DOHH2 (cell line): ENCODE data around the gene RETREG1.

Experiments
- H3F3A ChIP-seq: fragments of 200-600 bp; sonication (generic), shearing (Covaris generic); 2 replicates; pipeline ENCODE4 v1.6.0; 2016; ENCODE audit warnings: antibody characterized with exemption, mild to moderate bottlenecking; ENCODE audit not compliant: control insufficient read depth, insufficient read depth
- H3K27ac ChIP-seq: fragments of 200-600 bp; sonication (generic); 2 replicates; pipeline ENCODE4 v1.5.1; 2014; ENCODE audit warnings: low read depth, mild to moderate bottlenecking, low read length, moderate library complexity
- H3K27me3 ChIP-seq: fragments of 200-600 bp; sonication (generic); 2 replicates; pipeline ENCODE4 v1.6.1; 2014; ENCODE audit warnings: mild to moderate bottlenecking, low read length, mixed read lengths; ENCODE audit not compliant: control insufficient read depth
- H3K36me3 ChIP-seq: fragments of 200-600 bp; sonication (generic); 2 replicates; pipeline ENCODE4 v1.6.1; 2014; ENCODE audit warnings: mild to moderate bottlenecking, low read length, moderate library complexity, mixed read lengths; ENCODE audit not compliant: control insufficient read depth
- H3K4me1 ChIP-seq: fragments of 200-600 bp; sonication (generic); 2 replicates; pipeline ENCODE4 v1.6.1; 2014; ENCODE audit warnings: mild to moderate bottlenecking, low read length, mixed read lengths; ENCODE audit not compliant: control insufficient read depth
- H3K4me2 ChIP-seq: fragments of 200-600 bp; sonication (generic); 2 replicates; pipeline ENCODE4 v1.6.0; 2014; ENCODE audit warnings: mild to moderate bottlenecking, low read length, moderate library complexity
- H3K4me3 ChIP-seq: fragments of 200-600 bp; sonication (generic); 2 replicates; pipeline ENCODE4 v1.5.1; 2014; ENCODE audit warnings: mild to moderate bottlenecking, low read length, mixed read lengths
- H3K79me2 ChIP-seq: fragments of 200-600 bp; sonication (generic); 2 replicates; pipeline ENCODE4 v1.6.1; 2014; ENCODE audit warnings: mild to moderate bottlenecking, low read length, mixed read lengths; ENCODE audit not compliant: control insufficient read depth
- H3K9me2 ChIP-seq: fragments of 200-600 bp; sonication (generic); replicated peaks from 2 replicates; pipeline ENCODE4 v1.6.1; 2014; ENCODE audit warnings: mild to moderate bottlenecking, low read length, mixed read lengths; ENCODE audit not compliant: control insufficient read depth
- H3K9me3 ChIP-seq: fragments of 200-600 bp; sonication (generic); 2 replicates; pipeline ENCODE4 v1.6.1; 2014; ENCODE audit warnings: antibody characterized with exemption, low read length, mixed read lengths; ENCODE audit not compliant: control insufficient read depth, insufficient read depth
- H4K20me1 ChIP-seq: fragments of 200-600 bp; sonication (generic); 2 replicates; pipeline ENCODE4 v1.6.0; 2014; ENCODE audit warnings: low read depth, mild to moderate bottlenecking, antibody characterized with exemption, low read length, moderate library complexity; ENCODE audit not compliant: control insufficient read depth, insufficient read depth
- CTCF ChIP-seq: fragments of 200-600 bp; sonication (generic); IDR thresholded peaks from one replicate; pipeline ENCODE4 v1.5.1; 2014; ENCODE audit warnings: antibody characterized with exemption, mild to moderate bottlenecking, low read depth, low read length; ENCODE audit not compliant: poor library complexity, severe bottlenecking
- EZH2phosphoT487 ChIP-seq: fragments of 200-600 bp; sonication (generic); IDR thresholded peaks from 2 replicates; pipeline ENCODE4 v1.6.1; 2017; ENCODE audit warnings: borderline replicate concordance, mild to moderate bottlenecking, antibody characterized with exemption, low read length, moderate library complexity, mixed read lengths

The RETREG1 gene

GRCh38 chr5:16502866-16503265 lies 113.9 kb downstream of the RETREG1 start:
- H3K4me3 ChIP-seq = no peak overlapping the region

GRCh38 chr5:16500024-16500423 lies 116.8 kb downstream of the RETREG1 start:
- Histone ChIP-seq H4K20me1 (no peaks in the 10 kb centered on the region), H3K9me2 (no peaks in the 10 kb centered on the region), H3K4me3 (no peak overlapping the region), H3F3A (no peaks in the 10 kb centered on the region), H3K27ac (no peak overlapping the region), H3K9me3 (peaks cover 4% of the 10 kb centered on the region; the same call in 1 of the 2 replicates), H3K27me3 (no peaks in the 10 kb centered on the region), H3K4me2 (no peak overlapping the region), H3K36me3 (no peaks in the 10 kb centered on the region), H3K4me1 (no peaks in the 10 kb centered on the region), H3K79me2 (no peaks in the 10 kb centered on the region)
- no peak for TF ChIP-seq CTCF
- no peak for TF ChIP-seq EZH2phosphoT487

More at GRCh38 chr5:16502866-16503265, 113.9 kb downstream of the RETREG1 start:
- H3K4me2 ChIP-seq = no peak overlapping the region
- H3K27ac ChIP-seq = no peak overlapping the region
- no peaks in the 10 kb centered on the region for H4K20me1 ChIP-seq
- H3K9me3 ChIP-seq = no peaks in the 10 kb centered on the region
- H3K36me3 ChIP-seq = no peaks in the 10 kb centered on the region
- H3F3A ChIP-seq = no peaks in the 10 kb centered on the region
- no peaks in the 10 kb centered on the region for H3K79me2 ChIP-seq
- no peaks in the 10 kb centered on the region for H3K4me1 ChIP-seq
- TF ChIP-seq CTCF = no peak
- TF ChIP-seq EZH2phosphoT487 = no peak
- H3K27me3 ChIP-seq = no peaks in the 10 kb centered on the region
- no peaks in the 10 kb centered on the region for H3K9me2 ChIP-seq

GRCh38 chr5:16497546-16497945 lies 119.3 kb downstream of the RETREG1 start:
- H3K9me2 ChIP-seq = no peaks in the 10 kb centered on the region
- H3K4me2 ChIP-seq = no peak overlapping the region
- no peaks in the 10 kb centered on the region for H3K36me3 ChIP-seq
- TF ChIP-seq CTCF (no peak), EZH2phosphoT487 (no peak)
- H3K79me2 ChIP-seq = no peaks in the 10 kb centered on the region
- no peaks in the 10 kb centered on the region for H4K20me1 ChIP-seq
- no peaks in the 10 kb centered on the region for H3F3A ChIP-seq
- H3K9me3 ChIP-seq = peaks cover 9% of the 10 kb centered on the region; the same call in 1 of the 2 replicates
- H3K4me3 ChIP-seq = no peak overlapping the region
- no peaks in the 10 kb centered on the region for H3K4me1 ChIP-seq
- H3K27me3 ChIP-seq = no peaks in the 10 kb centered on the region
- no peak overlapping the region for H3K27ac ChIP-seq
